Transverse colon (tissue), 4 donors: ENCODE measurements around the gene ECT2L. TPM values are rescaled to one million over a fixed set of nuclear protein-coding genes. Genes with fewer than 3 reads are reported as not detected.

Experiments used
- DNase-seq: peaks from one replicate; pipeline ENCODE4 v3.0.0-alpha.2; 2019
- H3K27ac ChIP-seq, 4 donors: fragments of 200-600 bp; sonication (generic); 2 replicates each; pipeline ENCODE4 v1.5.1; 2016 to 2018; ENCODE audit warnings: inconsistent platforms in 4 of 4
- H3K27me3 ChIP-seq: fragments of 200-600 bp; sonication (generic); 2 replicates; pipeline ENCODE4 v1.5.1; 2017; ENCODE audit warnings: inconsistent platforms
- H3K36me3 ChIP-seq, 4 donors: fragments of 200-600 bp; sonication (generic); 2 replicates each; pipeline ENCODE4 v1.5.1; 2017 to 2019; ENCODE audit warnings: inconsistent platforms in 4 of 4
- H3K4me1 ChIP-seq, 4 donors: fragments of 200-600 bp; sonication (generic); 2 replicates each; pipeline ENCODE4 v1.5.1; 2017 to 2020; ENCODE audit warnings: inconsistent platforms in 4 of 4
- H3K4me3 ChIP-seq, 4 donors: fragments of 200-600 bp; sonication (generic); 1 replicate in 1 of 4; 2 replicates in 3 of 4; pipeline versions ENCODE4 v1.5.1 to v1.6.1; 2017 to 2019; ENCODE audit warnings: inconsistent platforms in 4 of 4
- H3K9me3 ChIP-seq, 2 donors: fragments of 200-600 bp; sonication (generic); 2 replicates each; pipeline ENCODE4 v1.5.1; 2017 to 2019; ENCODE audit warnings: inconsistent platforms in 2 of 2
- EP300 ChIP-seq: sonication (generic); formaldehyde crosslinking; IDR thresholded peaks from one replicate; pipeline ENCODE4 v1.6.1; 2017; ENCODE audit warnings: antibody characterized with exemption, low read depth
- POLR2A ChIP-seq: fragments of 450-650 bp; IDR thresholded peaks from one replicate; pipeline ENCODE4 v1.6.1; 2016; ENCODE audit warnings: antibody characterized with exemption, mild to moderate bottlenecking, moderate library complexity
- POLR2AphosphoS5 ChIP-seq, 3 donors: sonication (generic); formaldehyde crosslinking; IDR thresholded peaks; one replicate each; pipeline ENCODE4 v1.6.1; 2016; ENCODE audit warnings: antibody characterized with exemption in 3 of 3
- WGBS, 2 donors: methylation state at CpG; one replicate each; pipeline ENCODE4 v1.1.5; 2018; ENCODE audit warnings: low coverage in 1 of 2; 5-methylcytosine and 5-hydroxymethylcytosine counted together
- in situ Hi-C, 4 donors: fragments of 200-750 bp; cut with MboI; loops; one replicate each; pipeline versions ENCODE4 v1.15.0 to v1.15.1; 2017; ENCODE audit warnings: low sequenced_read_pairs in 3 of 4, low pct_ligation_motif_present in 1 of 4, low pct_unique_long_range_greater_than_20kb in 1 of 4
- intact Hi-C: fragments of 100-400 bp; cut with DNase I; formaldehyde crosslinking; loops from one replicate; pipeline ENCODE4 v1.15.1; 2023; ENCODE audit warnings: low total_unique reads
- total RNA-seq, 4 donors: library from RNA; depleted of rRNA; stranded (reverse); fragments of >200 nt; gene quantifications; one replicate each; pipeline ENCODE4 v1.1.0, GENCODE V29; 2016
- TF ChIP-seq, protein P1 (sequence below), 5 experiments: fragments of 200-600 bp in 3 of 5; fragments of 450-650 bp in 2 of 5; sonication (generic) in 3 of 5; IDR thresholded peaks; 1 replicate in 2 of 5; 2 replicates in 3 of 5; pipeline ENCODE4 v1.5.1; 2016 to 2017; ENCODE audit warnings: antibody characterized with exemption in 5 of 5, inconsistent platforms in 3 of 5, mild to moderate bottlenecking in 2 of 5, moderate library complexity in 1 of 5

Gene ECT2L
- total RNA-seq, 4 donors from 2014 or later: 0.16 TPM; not detected in 3

DNA sequence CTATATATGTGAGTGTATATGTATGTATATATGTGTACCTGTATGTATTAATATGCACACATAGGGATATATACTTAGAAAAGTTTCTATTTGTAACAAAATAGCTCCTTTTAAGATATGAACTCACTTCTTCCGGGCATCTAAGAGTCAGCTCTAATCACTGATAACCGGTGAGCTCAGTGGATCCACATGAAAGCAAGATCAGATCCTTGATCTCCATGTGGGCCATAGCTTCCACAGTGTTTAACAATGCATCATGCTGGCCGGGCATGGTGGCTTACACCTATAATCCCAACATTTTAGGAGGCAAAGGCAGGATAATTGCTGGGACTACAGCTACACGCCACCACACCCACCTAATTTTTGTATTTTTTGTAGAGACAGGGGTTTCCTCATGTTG, 52.6 kb downstream of the ECT2L start:
- no peak overlapping the region for H3K27ac ChIP-seq
- H3K9me3 ChIP-seq: no peaks in the 10 kb centered on the region
- intact Hi-C loops (no loop called here), in situ Hi-C loops (no loop called here)
- no peaks in the 10 kb centered on the region for H3K27me3 ChIP-seq
- no peak overlapping the region for H3K4me3 ChIP-seq
- no peaks in the 10 kb centered on the region for H3K36me3 ChIP-seq
- WGBS, 2 donors: 70 to 89% methylated on average over 4 of the region's 4 CpGs
- no peak for TF ChIP-seq POLR2AphosphoS5 (IDR thresholded peaks at IDR 0.05)
- TF ChIP-seq, protein P1, sequence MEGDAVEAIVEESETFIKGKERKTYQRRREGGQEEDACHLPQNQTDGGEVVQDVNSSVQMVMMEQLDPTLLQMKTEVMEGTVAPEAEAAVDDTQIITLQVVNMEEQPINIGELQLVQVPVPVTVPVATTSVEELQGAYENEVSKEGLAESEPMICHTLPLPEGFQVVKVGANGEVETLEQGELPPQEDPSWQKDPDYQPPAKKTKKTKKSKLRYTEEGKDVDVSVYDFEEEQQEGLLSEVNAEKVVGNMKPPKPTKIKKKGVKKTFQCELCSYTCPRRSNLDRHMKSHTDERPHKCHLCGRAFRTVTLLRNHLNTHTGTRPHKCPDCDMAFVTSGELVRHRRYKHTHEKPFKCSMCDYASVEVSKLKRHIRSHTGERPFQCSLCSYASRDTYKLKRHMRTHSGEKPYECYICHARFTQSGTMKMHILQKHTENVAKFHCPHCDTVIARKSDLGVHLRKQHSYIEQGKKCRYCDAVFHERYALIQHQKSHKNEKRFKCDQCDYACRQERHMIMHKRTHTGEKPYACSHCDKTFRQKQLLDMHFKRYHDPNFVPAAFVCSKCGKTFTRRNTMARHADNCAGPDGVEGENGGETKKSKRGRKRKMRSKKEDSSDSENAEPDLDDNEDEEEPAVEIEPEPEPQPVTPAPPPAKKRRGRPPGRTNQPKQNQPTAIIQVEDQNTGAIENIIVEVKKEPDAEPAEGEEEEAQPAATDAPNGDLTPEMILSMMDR (IDR thresholded peaks at IDR 0.05): no peak
- no peak for TF ChIP-seq POLR2A
- TF ChIP-seq EP300: no peak
- no peak for DNase-seq
- peaks cover 0 to 6% (median 0%) of the 10 kb centered on the region in 4 donors for H3K4me1 ChIP-seq

DNA sequence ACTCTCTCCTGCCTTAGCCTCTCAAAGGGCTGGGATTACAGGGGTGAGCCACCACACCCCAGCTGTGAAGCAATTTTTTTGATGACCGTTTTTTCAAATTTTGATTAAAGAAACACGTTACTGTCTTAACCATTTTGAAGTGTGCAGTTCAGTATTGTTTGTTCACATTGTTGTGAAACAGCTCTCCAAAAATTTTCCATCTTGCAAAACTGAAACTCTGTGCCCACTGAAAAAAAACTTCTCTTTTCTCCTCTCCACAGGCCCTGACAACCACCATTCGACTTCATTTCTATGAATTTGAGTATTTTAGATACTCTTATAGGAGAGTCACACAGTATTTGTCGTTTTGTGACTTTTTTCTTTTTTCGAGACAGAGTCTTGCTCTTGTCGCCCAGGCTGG, 53.9 kb downstream of the ECT2L start:
- TF ChIP-seq EP300 (no peak), POLR2AphosphoS5 (IDR thresholded peaks at IDR 0.05) (no peak), POLR2A (no peak)
- TF ChIP-seq, protein P1 (IDR thresholded peaks at IDR 0.05): no peak
- H3K4me3 ChIP-seq: no peak overlapping the region
- intact Hi-C loops: no loop called here
- no peaks in the 10 kb centered on the region for H3K36me3 ChIP-seq
- H3K9me3 ChIP-seq: no peaks in the 10 kb centered on the region
- no peaks in the 10 kb centered on the region for H3K27me3 ChIP-seq
- WGBS, 2 donors: 84 to 85% methylated on average over 5 to 6 of the region's 6 CpGs
- in situ Hi-C loops: no loop called here
- DNase-seq: no peak
- no peaks in the 10 kb centered on the region for H3K4me1 ChIP-seq
- no peak overlapping the region for H3K27ac ChIP-seq

- in situ Hi-C loops: no loop called here
Measured at GRCh38 chr6:138856654-138857053, 60.8 kb downstream of the ECT2L start.

DNA sequence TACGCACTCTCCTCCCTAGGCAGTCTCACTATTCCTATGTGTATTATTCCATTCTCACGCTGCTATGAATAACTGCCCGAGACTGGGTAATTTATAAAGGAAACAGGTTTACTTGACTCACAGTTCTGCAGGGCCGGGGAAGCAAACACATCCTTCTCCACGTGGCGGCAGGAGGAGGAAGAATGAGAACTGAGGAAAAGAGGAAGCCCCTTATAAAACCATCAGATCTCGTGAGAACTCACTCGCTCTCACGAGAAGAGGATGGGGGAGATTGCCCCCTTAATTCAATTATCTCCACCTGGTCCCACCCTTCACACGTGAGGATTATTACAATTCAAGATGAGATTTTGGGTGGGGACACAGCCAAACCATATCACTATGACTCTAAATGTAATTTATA, 61.9 kb downstream of the ECT2L start:
- in situ Hi-C loops (no loop called here), intact Hi-C loops (loop anchor here (1.0 kb wide), 1 partner anchor 19 kb away; no protein-coding TSS in a partner anchor)
- TF ChIP-seq EP300 (no peak), POLR2AphosphoS5 (IDR thresholded peaks at IDR 0.05) (no peak), POLR2A (no peak)
- TF ChIP-seq, protein P1 (IDR thresholded peaks at IDR 0.05): no peak
- Histone ChIP-seq H3K4me3 (no peak overlapping the region), H3K4me1 (no peaks in the 10 kb centered on the region), H3K27ac (no peak overlapping the region), H3K36me3 (no peaks in the 10 kb centered on the region), H3K9me3 (no peaks in the 10 kb centered on the region), H3K27me3 (no peaks in the 10 kb centered on the region)
- 77 to 78% methylated on average over 10 of the region's 10 CpGs for WGBS, 2 donors
- DNase-seq: no peak

More at GRCh38 chr6:138856654-138857053, 60.8 kb downstream of the ECT2L start:
- H3K9me3 ChIP-seq: no peaks in the 10 kb centered on the region
- H3K4me3 ChIP-seq: no peak overlapping the region
- DNase-seq: no peak
- H3K36me3 ChIP-seq: no peaks in the 10 kb centered on the region
- no peaks in the 10 kb centered on the region for H3K27me3 ChIP-seq
- intact Hi-C loops: loop anchor here (1.0 kb wide), 1 partner anchor 18 kb away; no protein-coding TSS in a partner anchor
- TF ChIP-seq POLR2A: no peak
- TF ChIP-seq, protein P1 (IDR thresholded peaks at IDR 0.05): no peak
- no peak for TF ChIP-seq POLR2AphosphoS5 (IDR thresholded peaks at IDR 0.05)
- no peak for TF ChIP-seq EP300
- WGBS, 2 donors: 83 to 84% methylated on average over 5 to 6 of the region's 6 CpGs
- no peaks in the 10 kb centered on the region for H3K4me1 ChIP-seq
- H3K27ac ChIP-seq: no peak overlapping the region
